Mesothelial cell of epicardium (in vitro differentiated cells): ENCODE results near the gene RGS9. TPM values are rescaled to one million over a fixed set of nuclear protein-coding genes. Genes with fewer than 3 reads are reported as not detected.
A peak's percentile ranks its signal among the peaks of the same experiment; 100 is the strongest.

Experiments
- DNase-seq, 2 experiments: peaks; one replicate each; pipeline ENCODE4 v3.0.0; 2021; ENCODE audit warnings: low spot score in 2 of 2; ENCODE audit not compliant: unreplicated experiment in 2 of 2
- H3K27ac Mint-ChIP-seq: 2 replicates; pipeline ENCODE4 v1.8.0; 2021; ENCODE audit warnings: mixed read lengths
- H3K27me3 Mint-ChIP-seq: 2 replicates; pipeline ENCODE4 v1.8.0; 2021; ENCODE audit warnings: low read depth, mixed read lengths
- H3K36me3 Mint-ChIP-seq: 2 replicates; pipeline ENCODE4 v1.8.0; 2021; ENCODE audit warnings: mixed read lengths
- H3K4me1 Mint-ChIP-seq: 2 replicates; pipeline ENCODE4 v1.8.0; 2021; ENCODE audit warnings: mixed read lengths
- H3K4me3 Mint-ChIP-seq: 2 replicates; pipeline ENCODE4 v1.8.0; 2021; ENCODE audit warnings: mild to moderate bottlenecking, moderate library complexity, mixed read lengths
- H3K9me3 Mint-ChIP-seq: 2 replicates; pipeline ENCODE4 v1.8.0; 2021; ENCODE audit warnings: mixed read lengths
- CTCF ChIP-seq: fragments of 200-600 bp; sonication (generic); IDR thresholded peaks from one replicate; pipeline ENCODE4 v1.5.0; 2021; ENCODE audit warnings: antibody characterized with exemption; ENCODE audit not compliant: unreplicated experiment
- total RNA-seq: library from RNA; stranded (reverse); gene quantifications from 3 replicates; pipeline ENCODE4 v1.2.1, GENCODE V29; 2021

The RGS9 gene
- total RNA-seq, 1 donor from 2014 or later = 8.9 TPM

DNA sequence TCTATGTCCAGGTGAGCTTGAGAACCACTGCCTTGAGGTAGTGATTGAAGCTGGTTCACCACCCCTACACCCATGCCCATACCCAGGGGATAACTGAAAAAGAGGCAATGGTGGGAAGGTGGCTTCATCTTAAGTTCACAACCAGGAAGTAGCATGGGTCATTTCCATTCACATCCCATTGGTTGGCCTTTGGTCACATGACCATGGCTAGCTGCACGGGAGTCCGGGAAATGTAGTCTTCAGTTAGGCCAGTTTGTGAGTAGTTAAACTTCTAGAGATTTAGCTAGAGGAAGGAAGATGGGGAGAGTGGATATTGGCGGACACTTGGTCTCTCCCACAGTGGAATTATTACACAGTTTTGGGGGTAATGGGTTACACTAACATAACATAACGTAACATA, 92.9 kb downstream of the RGS9 start:
- TF ChIP-seq CTCF = no peak
- Mint-ChIP-seq H3K4me1 (peaks cover 36% of the 10 kb centered on the region), H3K27me3 (peaks cover 11% of the 10 kb centered on the region), H3K27ac (no peak overlapping the region), H3K4me3 (no peak overlapping the region), H3K9me3 (peaks cover 3% of the 10 kb centered on the region), H3K36me3 (no peaks in the 10 kb centered on the region)
- no peak for DNase-seq

DNA sequence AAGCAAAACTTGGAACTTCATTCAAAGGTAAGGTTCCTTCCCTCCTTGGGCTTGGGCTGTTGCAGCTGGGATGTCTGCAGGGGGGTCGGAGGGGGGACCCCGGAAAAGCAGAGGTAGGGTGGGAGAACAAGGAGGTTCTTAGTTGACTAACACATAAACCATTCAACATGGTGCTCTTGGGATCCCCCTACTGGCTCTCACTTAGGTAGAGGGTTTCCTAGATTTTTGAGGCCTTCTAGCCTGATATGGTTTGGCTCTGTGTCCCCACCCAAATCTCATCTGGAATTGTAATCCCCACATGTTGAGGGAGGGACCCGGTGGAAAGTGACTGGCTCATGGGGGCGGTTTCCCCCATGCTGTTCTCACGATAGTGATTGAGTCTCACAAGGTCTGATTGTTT, 93.9 kb downstream of the RGS9 start:
- Mint-ChIP-seq H3K36me3 (no peaks in the 10 kb centered on the region), H3K27ac (no peak overlapping the region), H3K4me1 (peaks cover 34% of the 10 kb centered on the region), H3K27me3 (peaks cover 5% of the 10 kb centered on the region), H3K4me3 (no peak overlapping the region), H3K9me3 (peaks cover 9% of the 10 kb centered on the region)
- no peak for TF ChIP-seq CTCF
- no peak for DNase-seq

- Mint-ChIP-seq H3K36me3 (no peaks in the 10 kb centered on the region), H3K4me3 (no peak overlapping the region), H3K4me1 (peaks cover 33% of the 10 kb centered on the region), H3K27ac (peak overlapping the region; percentile 55), H3K27me3 (peaks cover 4% of the 10 kb centered on the region), H3K9me3 (peaks cover 12% of the 10 kb centered on the region)
- DNase-seq = peak in 1 of 2 experiments; percentile 33
- TF ChIP-seq CTCF = peak; percentile 26
Observed at GRCh38 chr17:65231662-65232335, 94.6 kb downstream of the RGS9 start.

- Mint-ChIP-seq H3K27ac (no peak overlapping the region), H3K9me3 (peaks cover 17% of the 10 kb centered on the region), H3K4me1 (peaks cover 9% of the 10 kb centered on the region), H3K4me3 (no peak overlapping the region), H3K27me3 (no peaks in the 10 kb centered on the region), H3K36me3 (no peaks in the 10 kb centered on the region)
- no peak for DNase-seq
- no peak for TF ChIP-seq CTCF
Observed at GRCh38 chr17:65235284-65235683, 98.1 kb downstream of the RGS9 start.

DNA sequence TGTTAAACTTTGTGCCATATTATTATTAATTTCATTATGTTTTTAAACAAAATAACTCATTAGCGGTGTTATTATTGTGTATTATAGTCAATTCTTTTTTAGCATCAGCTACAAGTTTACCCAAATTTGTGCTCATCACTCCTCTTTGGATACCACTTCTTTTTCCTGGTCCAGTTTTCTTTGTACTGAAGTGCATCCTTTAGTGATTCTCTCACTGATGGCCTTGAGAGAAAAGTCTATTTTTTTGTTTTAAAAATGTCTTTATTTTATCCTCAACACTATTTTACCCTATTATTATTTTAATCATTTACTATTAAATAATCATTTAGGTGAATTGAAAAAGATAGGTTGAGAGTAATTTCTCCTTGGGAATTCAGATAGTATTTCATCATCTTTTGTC, 99.2 kb downstream of the RGS9 start:
- no peak overlapping the region for H3K4me3 Mint-ChIP-seq
- H3K27me3 Mint-ChIP-seq = no peaks in the 10 kb centered on the region

More for the DNA sequence above, 99.2 kb downstream of the RGS9 start:
- no peak for TF ChIP-seq CTCF
- H3K4me1 Mint-ChIP-seq = peaks cover 11% of the 10 kb centered on the region
- no peak for DNase-seq
- H3K36me3 Mint-ChIP-seq = no peaks in the 10 kb centered on the region
- peaks cover 17% of the 10 kb centered on the region for H3K9me3 Mint-ChIP-seq
- H3K27ac Mint-ChIP-seq = no peak overlapping the region
